Tibial nerve (tissue), 4 donors: ENCODE measurements around the gene KRTAP10-8.

Experiments used
- EP300 ChIP-seq, 2 donors: sonication (generic); formaldehyde crosslinking; IDR thresholded peaks; one replicate each; pipeline ENCODE4 v1.6.1; 2017; ENCODE audit warnings: antibody characterized with exemption in 2 of 2, mild to moderate bottlenecking in 1 of 2
- POLR2A ChIP-seq, 2 donors: fragments of 450-650 bp; IDR thresholded peaks; one replicate each; pipeline ENCODE4 v1.6.1; 2017; ENCODE audit warnings: antibody characterized with exemption in 2 of 2, mild to moderate bottlenecking in 2 of 2, moderate library complexity in 2 of 2
- TF ChIP-seq, protein P1 (sequence below), 5 experiments: fragments of 200-600 bp in 3 of 5; fragments of 450-650 bp in 2 of 5; sonication (generic) in 3 of 5; IDR thresholded peaks; one replicate each; pipeline ENCODE4 v1.5.1; 2016 to 2019; ENCODE audit warnings: antibody characterized with exemption in 5 of 5, mild to moderate bottlenecking in 3 of 5, moderate library complexity in 2 of 5

DNA sequence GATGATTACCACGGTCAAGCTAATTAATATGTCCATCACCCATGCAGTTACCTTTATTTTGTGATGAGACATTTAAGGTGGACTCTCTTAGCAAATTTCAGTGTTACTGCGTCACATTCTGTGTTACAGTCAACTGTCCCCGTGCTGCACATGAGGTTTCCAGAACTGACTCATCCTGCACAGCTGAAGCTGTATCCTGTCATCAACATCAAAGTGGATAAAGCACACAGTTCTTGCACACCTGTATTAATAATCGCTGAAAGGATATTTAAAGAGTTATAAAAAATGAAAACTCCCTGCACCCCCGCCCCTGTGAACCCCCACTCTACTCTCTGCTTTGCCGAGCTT lies 28.1 kb upstream of the KRTAP10-8 start:
- TF ChIP-seq EP300 (IDR thresholded peaks at IDR 0.05), result no peak
- TF ChIP-seq, protein P1, sequence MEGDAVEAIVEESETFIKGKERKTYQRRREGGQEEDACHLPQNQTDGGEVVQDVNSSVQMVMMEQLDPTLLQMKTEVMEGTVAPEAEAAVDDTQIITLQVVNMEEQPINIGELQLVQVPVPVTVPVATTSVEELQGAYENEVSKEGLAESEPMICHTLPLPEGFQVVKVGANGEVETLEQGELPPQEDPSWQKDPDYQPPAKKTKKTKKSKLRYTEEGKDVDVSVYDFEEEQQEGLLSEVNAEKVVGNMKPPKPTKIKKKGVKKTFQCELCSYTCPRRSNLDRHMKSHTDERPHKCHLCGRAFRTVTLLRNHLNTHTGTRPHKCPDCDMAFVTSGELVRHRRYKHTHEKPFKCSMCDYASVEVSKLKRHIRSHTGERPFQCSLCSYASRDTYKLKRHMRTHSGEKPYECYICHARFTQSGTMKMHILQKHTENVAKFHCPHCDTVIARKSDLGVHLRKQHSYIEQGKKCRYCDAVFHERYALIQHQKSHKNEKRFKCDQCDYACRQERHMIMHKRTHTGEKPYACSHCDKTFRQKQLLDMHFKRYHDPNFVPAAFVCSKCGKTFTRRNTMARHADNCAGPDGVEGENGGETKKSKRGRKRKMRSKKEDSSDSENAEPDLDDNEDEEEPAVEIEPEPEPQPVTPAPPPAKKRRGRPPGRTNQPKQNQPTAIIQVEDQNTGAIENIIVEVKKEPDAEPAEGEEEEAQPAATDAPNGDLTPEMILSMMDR (IDR thresholded peaks at IDR 0.05), result no peak
- no peak for TF ChIP-seq POLR2A (IDR thresholded peaks at IDR 0.05)
